Measurements from ENCODE around the gene PELO.

- TF ChIP-seq CTCF (IDR thresholded peaks at IDR 0.05): peak in 1 of 3 experiments; percentile 7
- TF ChIP-seq POLR2A (IDR thresholded peaks at IDR 0.05): no peak
Observed at GRCh38 chr5:52799358-52799982, 11.8 kb downstream of the PELO start.

Measured in testis (tissue), 2 donors.